Ammon's horn (tissue), 1 donor: Measurements from ENCODE around the gene GTF2F2.

Source experiments
- DNase-seq: peaks from one replicate; pipeline ENCODE4 v3.0.0-alpha.2; 2016; ENCODE audit warnings: low spot score

GTF2F2 gene

GRCh38 chr13:45122941-45123340 is 2.6 kb downstream of the GTF2F2 start:
- no peak for DNase-seq

GRCh38 chr13:45132369-45133064 is 12.2 kb downstream of the GTF2F2 start:
- DNase-seq: no peak

GRCh38 chr13:45133396-45134118 is 13.2 kb downstream of the GTF2F2 start:
- DNase-seq: no peak

- no peak for DNase-seq
Observed at GRCh38 chr13:45136741-45137504, 16.6 kb downstream of the GTF2F2 start.

GRCh38 chr13:45137526-45137925 is 17.2 kb downstream of the GTF2F2 start:
- no peak for DNase-seq

GRCh38 chr13:45138282-45138681 is 18.0 kb downstream of the GTF2F2 start:
- DNase-seq: no peak

- no peak for DNase-seq
Observed at GRCh38 chr13:45141369-45141768, 21.1 kb downstream of the GTF2F2 start.

GRCh38 chr13:45142440-45143345 is 22.4 kb downstream of the GTF2F2 start:
- peak; percentile 46 for DNase-seq

- DNase-seq: peak; percentile 47
Observed at GRCh38 chr13:45143346-45143751, 23.0 kb downstream of the GTF2F2 start.

- DNase-seq: no peak
Observed at GRCh38 chr13:45149964-45150363, 29.7 kb downstream of the GTF2F2 start.

GRCh38 chr13:45156565-45157361 is 36.5 kb downstream of the GTF2F2 start:
- no peak for DNase-seq

GRCh38 chr13:45162194-45162593 is 41.9 kb downstream of the GTF2F2 start:
- no peak for DNase-seq

GRCh38 chr13:45162821-45163220 is 42.5 kb downstream of the GTF2F2 start:
- no peak for DNase-seq

- DNase-seq: no peak
Observed at GRCh38 chr13:45166858-45167257, 46.5 kb downstream of the GTF2F2 start.

- no peak for DNase-seq
Observed at GRCh38 chr13:45167611-45168554, 47.6 kb downstream of the GTF2F2 start.

GRCh38 chr13:45168555-45168930 is 48.2 kb downstream of the GTF2F2 start:
- no peak for DNase-seq

GRCh38 chr13:45174478-45174877 is 54.2 kb downstream of the GTF2F2 start:
- no peak for DNase-seq

- no peak for DNase-seq
Observed at GRCh38 chr13:45178349-45179162, 58.2 kb downstream of the GTF2F2 start.

GRCh38 chr13:45179428-45179827 is 59.1 kb downstream of the GTF2F2 start:
- DNase-seq: no peak
